Measurements from ENCODE around the gene KLHL41.
"Not testable (repeated sequence)": the region's sequence is repeated elsewhere in the genome, so short reads cannot be mapped to it uniquely, and the experiment has no call there.

The KLHL41 gene

DNA sequence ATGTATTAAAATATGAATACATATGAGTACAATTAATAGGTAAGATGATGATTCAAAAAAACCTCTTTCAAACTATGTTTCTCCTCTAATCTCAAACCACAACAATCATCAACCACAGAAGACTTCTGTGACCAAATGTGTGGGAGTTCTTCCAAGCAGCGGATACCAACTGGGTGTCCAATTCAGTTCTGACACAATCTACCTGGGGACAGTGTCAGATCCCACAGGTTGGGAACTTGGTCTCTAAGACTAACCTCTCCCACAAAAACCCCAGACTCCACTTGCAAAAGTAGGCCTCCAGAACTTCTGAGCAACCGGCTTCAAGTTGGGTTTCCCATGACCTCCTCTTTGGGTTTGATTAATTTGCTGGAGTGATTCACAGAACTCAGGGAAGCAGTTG, 37.3 kb downstream of the KLHL41 start:
- TF ChIP-seq, protein P1, sequence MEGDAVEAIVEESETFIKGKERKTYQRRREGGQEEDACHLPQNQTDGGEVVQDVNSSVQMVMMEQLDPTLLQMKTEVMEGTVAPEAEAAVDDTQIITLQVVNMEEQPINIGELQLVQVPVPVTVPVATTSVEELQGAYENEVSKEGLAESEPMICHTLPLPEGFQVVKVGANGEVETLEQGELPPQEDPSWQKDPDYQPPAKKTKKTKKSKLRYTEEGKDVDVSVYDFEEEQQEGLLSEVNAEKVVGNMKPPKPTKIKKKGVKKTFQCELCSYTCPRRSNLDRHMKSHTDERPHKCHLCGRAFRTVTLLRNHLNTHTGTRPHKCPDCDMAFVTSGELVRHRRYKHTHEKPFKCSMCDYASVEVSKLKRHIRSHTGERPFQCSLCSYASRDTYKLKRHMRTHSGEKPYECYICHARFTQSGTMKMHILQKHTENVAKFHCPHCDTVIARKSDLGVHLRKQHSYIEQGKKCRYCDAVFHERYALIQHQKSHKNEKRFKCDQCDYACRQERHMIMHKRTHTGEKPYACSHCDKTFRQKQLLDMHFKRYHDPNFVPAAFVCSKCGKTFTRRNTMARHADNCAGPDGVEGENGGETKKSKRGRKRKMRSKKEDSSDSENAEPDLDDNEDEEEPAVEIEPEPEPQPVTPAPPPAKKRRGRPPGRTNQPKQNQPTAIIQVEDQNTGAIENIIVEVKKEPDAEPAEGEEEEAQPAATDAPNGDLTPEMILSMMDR (conservative IDR thresholded peaks at IDR 0.05) = no peak
- no peak for TF ChIP-seq ZFX (IDR thresholded peaks at IDR 0.05)
- no peak overlapping the region for H3K27ac ChIP-seq

DNA sequence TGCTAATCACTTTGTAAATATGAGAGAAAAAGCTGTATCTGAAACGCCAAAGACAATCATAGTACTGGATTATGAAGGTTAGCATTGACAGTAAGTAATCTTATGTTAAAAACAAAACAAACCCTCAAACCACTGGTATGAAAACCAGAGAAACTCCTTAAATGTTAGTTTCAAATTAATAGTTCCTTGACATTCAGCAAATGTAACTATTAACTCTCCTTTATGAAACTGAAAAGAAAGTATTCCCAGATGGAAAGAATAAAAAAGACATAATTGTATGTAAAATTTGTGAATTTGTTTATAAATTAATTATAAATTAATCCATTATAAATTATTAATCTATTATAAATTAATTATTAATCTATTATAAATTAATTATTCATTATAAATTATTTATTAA, 51.9 kb downstream of the KLHL41 start:
- no peak overlapping the region for H3K27ac ChIP-seq
- no peak for TF ChIP-seq ZFX (IDR thresholded peaks at IDR 0.05)
- TF ChIP-seq, protein P1 (conservative IDR thresholded peaks at IDR 0.05) = no peak

DNA sequence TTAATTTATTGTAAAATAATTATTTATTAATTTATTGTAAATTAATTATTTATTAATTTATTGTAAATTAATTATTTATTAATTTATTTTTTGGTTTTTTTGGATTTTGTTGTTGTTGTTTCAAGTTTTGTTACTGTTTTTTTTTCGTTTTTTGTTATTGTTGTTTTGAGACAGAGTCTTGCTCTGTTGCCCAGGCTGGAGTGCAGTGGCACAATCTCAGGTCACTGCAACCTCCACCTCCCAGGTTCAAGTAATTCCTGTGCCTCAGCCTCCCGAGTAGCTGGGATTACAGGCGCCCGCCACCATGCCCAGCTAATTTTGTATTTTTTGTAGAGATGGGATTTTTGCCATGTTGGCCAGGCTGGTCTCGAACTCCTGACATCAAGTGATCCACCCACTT, 52.6 kb downstream of the KLHL41 start:
- not testable (repeated sequence) for H3K27ac ChIP-seq

DNA sequence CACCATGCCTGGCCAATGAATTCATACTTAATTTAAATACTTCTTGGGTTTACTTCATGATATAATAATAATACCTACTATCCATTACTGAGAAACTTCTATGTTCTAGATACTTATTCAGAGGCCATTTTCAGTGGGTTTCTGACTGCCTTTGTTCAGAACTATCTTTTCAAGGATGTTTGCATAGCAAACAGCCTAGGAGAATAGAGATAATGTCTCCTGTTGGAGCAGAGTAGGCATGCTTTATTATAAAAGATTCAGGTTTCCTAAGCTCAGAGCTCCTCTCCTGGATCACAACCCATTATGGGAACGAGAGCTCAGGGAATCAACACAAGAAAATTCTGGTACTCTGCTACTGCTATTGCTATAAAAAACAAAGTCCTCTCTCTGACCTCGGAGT, 53.0 kb downstream of the KLHL41 start:
- H3K27ac ChIP-seq = no peak overlapping the region
- TF ChIP-seq, protein P1 (conservative IDR thresholded peaks at IDR 0.05) = no peak
- no peak for TF ChIP-seq ZFX (IDR thresholded peaks at IDR 0.05)

DNA sequence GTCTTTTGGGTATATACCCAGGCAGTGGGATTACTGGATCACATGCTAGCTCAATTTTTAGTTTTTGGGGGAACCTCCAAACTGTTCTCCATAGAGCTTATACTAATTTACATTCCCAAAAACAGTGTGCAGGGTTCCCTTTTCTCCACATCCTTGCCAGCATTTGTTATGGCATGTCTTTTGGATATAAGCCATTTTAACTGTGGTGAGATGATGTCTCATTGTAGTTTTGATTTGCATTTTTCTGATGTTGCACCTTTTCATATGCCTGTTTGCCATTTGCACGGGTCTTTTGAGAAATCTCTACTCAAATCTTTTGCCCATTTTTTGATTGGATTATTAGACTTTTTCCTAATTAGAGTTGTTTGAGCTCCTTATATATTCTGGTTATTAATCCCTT, 56.2 kb downstream of the KLHL41 start:
- H3K27ac ChIP-seq = peak overlapping the region; percentile 15; the same call in 1 of the 2 replicates
- TF ChIP-seq ZFX (IDR thresholded peaks at IDR 0.05) = no peak
- TF ChIP-seq, protein P1 (conservative IDR thresholded peaks at IDR 0.05) = no peak

DNA sequence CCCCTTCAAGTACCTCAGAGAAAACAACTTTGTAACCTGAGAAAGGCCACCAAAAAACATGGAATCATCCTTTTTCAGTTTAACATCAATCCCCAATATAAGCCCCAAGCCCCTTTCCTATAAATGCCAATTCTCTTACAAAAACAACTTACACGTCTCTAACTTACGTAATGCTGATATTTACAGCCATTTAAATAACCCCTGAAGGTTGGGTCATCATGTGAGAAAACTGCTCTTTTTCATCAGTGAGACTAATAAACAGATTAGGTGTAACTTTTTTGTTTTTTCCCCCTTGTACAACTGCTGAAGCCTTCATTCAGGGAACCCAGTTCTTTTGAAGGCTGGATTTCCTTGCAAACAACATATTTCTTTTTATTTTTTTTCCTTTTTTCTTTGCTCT, 60.4 kb downstream of the KLHL41 start:
- H3K27ac ChIP-seq = no peak overlapping the region
- TF ChIP-seq, protein P1 (conservative IDR thresholded peaks at IDR 0.05) = no peak
- TF ChIP-seq ZFX (IDR thresholded peaks at IDR 0.05) = no peak

DNA sequence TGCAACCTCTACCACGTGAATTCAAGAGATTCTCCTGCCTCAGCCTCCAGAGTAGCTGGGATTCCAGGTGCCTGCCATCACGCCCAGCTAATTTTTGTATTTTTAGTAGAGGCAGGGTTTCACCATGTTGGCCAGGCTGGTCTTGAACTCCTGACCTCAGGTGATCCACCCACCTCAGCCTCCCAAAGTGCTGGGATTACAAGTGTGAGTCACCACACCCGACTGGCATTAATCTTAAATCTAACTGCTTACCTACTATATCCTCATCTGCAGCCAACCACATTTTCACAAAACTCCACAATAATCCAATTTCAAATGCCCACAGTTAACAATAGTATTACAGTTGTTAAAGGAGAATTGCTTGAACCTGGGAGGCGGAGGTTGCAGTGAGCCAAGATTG, 61.2 kb downstream of the KLHL41 start:
- H3K27ac ChIP-seq = not testable (repeated sequence)

DNA sequence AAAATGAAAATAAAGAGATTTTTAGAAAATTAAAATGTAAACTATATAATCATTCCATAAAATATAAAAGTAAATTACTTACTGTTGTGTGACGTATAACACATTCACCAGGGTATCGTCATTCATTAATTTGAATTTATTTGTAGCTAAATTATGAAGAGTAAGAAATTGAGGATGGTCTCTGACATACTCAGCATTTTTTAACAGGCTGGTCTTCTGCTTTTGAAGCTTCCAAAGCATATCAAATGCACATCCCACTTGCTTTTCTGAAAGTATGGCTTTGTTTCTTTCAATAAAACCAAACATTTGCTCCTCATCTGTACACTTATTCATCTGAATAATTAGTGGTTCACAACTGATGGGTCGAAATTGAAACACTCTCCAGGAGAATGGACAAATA, 62.1 kb downstream of the KLHL41 start:
- no peak overlapping the region for H3K27ac ChIP-seq
- TF ChIP-seq, protein P1 (conservative IDR thresholded peaks at IDR 0.05) = no peak
- no peak for TF ChIP-seq ZFX (IDR thresholded peaks at IDR 0.05)

DNA sequence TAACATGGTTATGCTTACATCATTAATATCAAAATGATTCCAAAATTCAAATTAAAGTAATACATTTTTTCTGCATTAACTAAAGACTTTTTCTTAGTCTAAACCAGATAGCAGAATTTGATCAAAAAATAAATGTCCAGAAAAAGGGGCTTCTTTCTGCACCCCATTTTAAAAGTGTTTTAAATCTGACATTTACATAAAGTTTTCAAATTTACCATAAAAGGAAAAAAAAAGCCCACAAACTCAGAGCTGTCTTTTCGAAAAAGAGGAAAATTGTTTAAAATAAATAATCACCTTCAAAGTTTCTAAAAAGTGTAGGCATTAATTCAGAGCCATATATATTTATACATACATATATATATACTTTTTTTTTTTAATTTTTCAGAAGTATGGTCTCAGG, 62.7 kb downstream of the KLHL41 start:
- TF ChIP-seq ZFX (IDR thresholded peaks at IDR 0.05) = no peak
- TF ChIP-seq, protein P1 (conservative IDR thresholded peaks at IDR 0.05) = no peak
- H3K27ac ChIP-seq = no peak overlapping the region
